Measurements from ENCODE around the gene CCDC40. TPM values are rescaled to one million over a fixed set of nuclear protein-coding genes. Genes with fewer than 3 reads are reported as not detected.

Gene CCDC40
- total RNA-seq, 1 experiment from 2014 or later = 3.9 TPM

GRCh38 chr17:80095844-80096475 lies 59.5 kb downstream of the CCDC40 start:
- H3K9me3 Mint-ChIP-seq (ENCODE audit: unreplicated experiment) = no peaks in the 10 kb centered on the region
- no peak for DNase-seq
- BruUV-seq (replicated peaks) = no TSS peak
- H3K4me1 ChIP-seq = 0 out of 2 replicates have a peak, but pooled peaks cover 3% of the 10 kb centered on the region
- no peaks in the 10 kb centered on the region for H3K27me3 Mint-ChIP-seq (ENCODE audit: insufficient read depth, unreplicated experiment)
- H3K36me3 ChIP-seq (ENCODE audit: control insufficient read depth, insufficient read depth, low read length) = no peaks in the 10 kb centered on the region
- H3K36me3 Mint-ChIP-seq (ENCODE audit: insufficient read depth, unreplicated experiment) = no peaks in the 10 kb centered on the region
- no peak for TF ChIP-seq CTCF (IDR thresholded peaks at IDR 0.05; ENCODE audit: insufficient read depth in 1 of 2, low read depth in 1 of 2, low read length in 1 of 2, severe bottlenecking in 1 of 2, unreplicated experiment in 1 of 2)
- POLR2A ChIA-PET = no interaction called here
- no peak overlapping the region for H3K4me3 ChIP-seq (ENCODE audit: low read depth, low read length)
- no peak overlapping the region for H3K4me3 Mint-ChIP-seq (ENCODE audit: unreplicated experiment)
- no peaks in the 10 kb centered on the region for H3K9me3 ChIP-seq
- H3K27ac Mint-ChIP-seq (ENCODE audit: unreplicated experiment) = no peak overlapping the region
- H3K27me3 ChIP-seq (replicated peaks; ENCODE audit: control insufficient read depth, insufficient read depth, low read length) = no peaks in the 10 kb centered on the region; the same call in 1 of the 2 replicates
- intact Hi-C loops (cut with micrococcal nuclease; ENCODE audit: unreplicated experiment) = no loop called here
- CTCF ChIA-PET = no interaction called here
- no peaks in the 10 kb centered on the region for H3K4me1 Mint-ChIP-seq (ENCODE audit: low read depth, unreplicated experiment)

- no peak overlapping the region for H3K4me3 ChIP-seq (ENCODE audit: low read depth, low read length)
- H3K9me3 ChIP-seq = no peaks in the 10 kb centered on the region
- no TSS peak for BruUV-seq (replicated peaks)
- Mint-ChIP-seq H3K9me3 (ENCODE audit: unreplicated experiment) (no peaks in the 10 kb centered on the region), H3K27ac (ENCODE audit: unreplicated experiment) (no peak overlapping the region), H3K4me1 (ENCODE audit: low read depth, unreplicated experiment) (no peaks in the 10 kb centered on the region), H3K4me3 (ENCODE audit: unreplicated experiment) (no peak overlapping the region), H3K27me3 (ENCODE audit: insufficient read depth, unreplicated experiment) (no peaks in the 10 kb centered on the region), H3K36me3 (ENCODE audit: insufficient read depth, unreplicated experiment) (peaks cover 1% of the 10 kb centered on the region)
- DNase-seq = no peak
- POLR2A ChIA-PET = no interaction called here
- H3K4me1 ChIP-seq = 0 out of 2 replicates have a peak, but pooled peaks cover 3% of the 10 kb centered on the region
- no peak for TF ChIP-seq CTCF (IDR thresholded peaks at IDR 0.05; ENCODE audit: insufficient read depth in 1 of 2, low read depth in 1 of 2, low read length in 1 of 2, severe bottlenecking in 1 of 2, unreplicated experiment in 1 of 2)
- CTCF ChIA-PET = no interaction called here
- intact Hi-C loops (cut with micrococcal nuclease; ENCODE audit: unreplicated experiment) = no loop called here
- no peaks in the 10 kb centered on the region; the same call in 1 of the 2 replicates for H3K27me3 ChIP-seq (replicated peaks; ENCODE audit: control insufficient read depth, insufficient read depth, low read length)
- H3K36me3 ChIP-seq (ENCODE audit: control insufficient read depth, insufficient read depth, low read length) = no peaks in the 10 kb centered on the region
These were observed 60.1 kb downstream of the CCDC40 start for GRCh38 chr17:80096561-80097021.

- intact Hi-C loops (cut with micrococcal nuclease; ENCODE audit: unreplicated experiment) = no loop called here
- no peak overlapping the region for H3K4me3 Mint-ChIP-seq (ENCODE audit: unreplicated experiment)
- H3K36me3 ChIP-seq (ENCODE audit: control insufficient read depth, insufficient read depth, low read length) = no peaks in the 10 kb centered on the region
- POLR2A ChIA-PET = no interaction called here
- DNase-seq = no peak
- BruUV-seq (replicated peaks) = no TSS peak
- peaks cover 7% of the 10 kb centered on the region for H3K36me3 Mint-ChIP-seq (ENCODE audit: insufficient read depth, unreplicated experiment)
- TF ChIP-seq CTCF (IDR thresholded peaks at IDR 0.05; ENCODE audit: insufficient read depth in 1 of 2, low read depth in 1 of 2, low read length in 1 of 2, severe bottlenecking in 1 of 2, unreplicated experiment in 1 of 2) = no peak
- H3K27ac Mint-ChIP-seq (ENCODE audit: unreplicated experiment) = no peak overlapping the region
- CTCF ChIA-PET = no interaction called here
- peaks cover 5% of the 10 kb centered on the region for H3K4me1 ChIP-seq
- H3K9me3 ChIP-seq = no peaks in the 10 kb centered on the region
- H3K27me3 Mint-ChIP-seq (ENCODE audit: insufficient read depth, unreplicated experiment) = no peaks in the 10 kb centered on the region
- no peaks in the 10 kb centered on the region for H3K4me1 Mint-ChIP-seq (ENCODE audit: low read depth, unreplicated experiment)
- no peaks in the 10 kb centered on the region for H3K9me3 Mint-ChIP-seq (ENCODE audit: unreplicated experiment)
- no peaks in the 10 kb centered on the region; the same call in 1 of the 2 replicates for H3K27me3 ChIP-seq (replicated peaks; ENCODE audit: control insufficient read depth, insufficient read depth, low read length)
- H3K4me3 ChIP-seq (ENCODE audit: low read depth, low read length) = no peak overlapping the region
These were observed 60.7 kb downstream of the CCDC40 start for GRCh38 chr17:80097127-80097621.
